RWPE1 (cell line): Measurements from ENCODE around the gene GPR176.

Source experiments
- CTCF ChIA-PET: fragments of 350-600 bp; sonication (Branson Sonifier 250); formaldehyde crosslinking; extraction: SDS; loops from one replicate; lab custom pipeline; 2021; lab: Yijun Ruan, JAX
- POLR2A ChIA-PET: fragments of 400-600 bp; formaldehyde crosslinking; extraction: SDS; loops from one replicate; lab custom pipeline; 2020; ENCODE audit warnings: antibody characterized with exemption; ENCODE audit not compliant: low non-redundant PET; lab: Yijun Ruan, JAX
- DNase-seq: peaks from one replicate; pipeline ENCODE4 v3.0.0; 2012; ENCODE audit warnings: low spot score
- H3K27ac ChIP-seq: fragments of 450-650 bp; 2 replicates; pipeline ENCODE4 v1.5.1; 2017
- TF ChIP-seq, protein P1 (sequence below): fragments of 450-650 bp; conservative IDR thresholded peaks from 2 replicates; pipeline ENCODE4 v1.5.1; 2017; ENCODE audit warnings: low read depth, mild to moderate bottlenecking

Gene GPR176

DNA sequence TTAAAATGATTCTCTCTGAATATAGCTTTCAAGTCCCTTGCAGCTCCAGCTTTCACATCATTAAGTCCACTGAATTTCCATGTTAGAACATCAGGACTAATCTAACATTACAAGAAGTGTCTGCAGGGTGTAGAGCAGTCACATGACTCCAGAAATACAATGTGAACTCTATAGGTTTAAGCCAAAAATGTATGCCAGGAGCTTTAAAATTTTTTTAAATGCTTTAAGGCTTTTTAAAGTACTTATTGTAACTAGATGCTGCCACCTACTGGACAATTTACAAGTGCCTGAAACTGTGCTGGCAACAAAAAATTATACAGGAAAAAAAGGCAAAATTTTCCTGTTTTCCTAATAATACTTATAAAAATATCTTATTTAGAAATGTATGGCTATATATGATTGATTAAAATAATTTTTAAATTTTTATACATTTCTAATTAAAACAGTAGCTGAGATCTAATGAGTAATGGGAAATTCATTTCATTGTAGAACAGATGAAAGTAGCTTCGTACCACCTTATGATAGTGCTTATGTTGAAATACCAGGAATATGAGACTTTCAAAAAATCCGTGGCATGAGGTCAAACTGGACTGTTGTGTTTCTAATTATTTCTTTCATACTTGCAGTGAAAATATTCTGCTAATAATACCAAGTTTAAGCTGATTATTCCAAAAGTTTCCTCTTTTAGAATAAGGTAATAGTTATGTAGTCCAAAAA lies 163.1 kb downstream of the GPR176 start:
- H3K27ac ChIP-seq: no peak overlapping the region
- CTCF ChIA-PET: interaction anchor here (0.6 to 2.4 kb wide), 46 partner anchors 8 to 1570 kb away, joined by 3 to 43 read pairs (median 4); partner anchors contain the start of genes EIF2AK4 and THBS1
- DNase-seq: peak; percentile 42
- TF ChIP-seq, protein P1, sequence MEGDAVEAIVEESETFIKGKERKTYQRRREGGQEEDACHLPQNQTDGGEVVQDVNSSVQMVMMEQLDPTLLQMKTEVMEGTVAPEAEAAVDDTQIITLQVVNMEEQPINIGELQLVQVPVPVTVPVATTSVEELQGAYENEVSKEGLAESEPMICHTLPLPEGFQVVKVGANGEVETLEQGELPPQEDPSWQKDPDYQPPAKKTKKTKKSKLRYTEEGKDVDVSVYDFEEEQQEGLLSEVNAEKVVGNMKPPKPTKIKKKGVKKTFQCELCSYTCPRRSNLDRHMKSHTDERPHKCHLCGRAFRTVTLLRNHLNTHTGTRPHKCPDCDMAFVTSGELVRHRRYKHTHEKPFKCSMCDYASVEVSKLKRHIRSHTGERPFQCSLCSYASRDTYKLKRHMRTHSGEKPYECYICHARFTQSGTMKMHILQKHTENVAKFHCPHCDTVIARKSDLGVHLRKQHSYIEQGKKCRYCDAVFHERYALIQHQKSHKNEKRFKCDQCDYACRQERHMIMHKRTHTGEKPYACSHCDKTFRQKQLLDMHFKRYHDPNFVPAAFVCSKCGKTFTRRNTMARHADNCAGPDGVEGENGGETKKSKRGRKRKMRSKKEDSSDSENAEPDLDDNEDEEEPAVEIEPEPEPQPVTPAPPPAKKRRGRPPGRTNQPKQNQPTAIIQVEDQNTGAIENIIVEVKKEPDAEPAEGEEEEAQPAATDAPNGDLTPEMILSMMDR: peak; percentile 86
- POLR2A ChIA-PET: no interaction called here

DNA sequence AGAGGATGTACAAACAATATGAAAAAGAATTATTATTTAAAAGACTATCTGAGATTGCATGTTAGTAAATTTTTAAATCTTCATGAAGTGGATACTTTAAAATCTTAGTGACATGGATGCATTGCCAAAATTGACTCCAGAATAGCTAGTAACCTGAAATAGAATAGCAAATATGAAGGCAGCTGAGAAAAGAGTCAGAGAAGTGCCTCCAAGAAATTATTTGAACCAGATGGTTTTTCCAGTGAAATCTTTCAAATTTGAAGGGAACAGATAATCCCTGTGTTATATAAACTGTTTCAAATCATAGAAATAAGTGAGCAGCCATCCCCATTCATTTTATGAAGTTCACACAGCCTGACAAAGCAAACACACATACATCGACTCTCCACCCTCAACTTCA lies 167.1 kb downstream of the GPR176 start:
- CTCF ChIA-PET: no interaction called here
- no peak overlapping the region for H3K27ac ChIP-seq
- no peak for DNase-seq
- POLR2A ChIA-PET: no interaction called here
- TF ChIP-seq, protein P1: no peak

DNA sequence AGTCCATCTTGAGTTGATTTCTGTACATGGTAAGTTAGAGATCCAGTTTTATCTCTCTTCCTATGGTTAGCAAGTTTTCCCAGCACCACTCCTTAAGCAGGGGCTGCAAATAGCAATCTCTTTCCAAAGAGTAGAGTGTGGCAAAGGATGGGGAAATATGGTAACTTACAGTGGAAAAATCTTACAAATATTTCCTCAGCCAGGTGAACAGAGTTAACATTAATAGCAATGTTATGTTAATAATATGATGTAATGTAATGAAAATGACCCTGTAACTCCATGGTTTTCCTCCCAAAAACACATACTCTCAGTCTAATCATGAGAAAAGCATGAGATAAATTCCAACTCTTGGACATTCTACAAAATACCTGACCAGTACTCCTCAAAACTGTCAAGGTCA lies 167.8 kb downstream of the GPR176 start:
- TF ChIP-seq, protein P1: no peak

More for the DNA sequence above, 167.8 kb downstream of the GPR176 start:
- H3K27ac ChIP-seq: no peak overlapping the region
- CTCF ChIA-PET: no interaction called here
- POLR2A ChIA-PET: no interaction called here
- DNase-seq: no peak
